Measurements from ENCODE around the gene POLRMT. TPM values are rescaled to one million over a fixed set of nuclear protein-coding genes. Genes with fewer than 3 reads are reported as not detected.
"Not testable (repeated sequence)": the region's sequence is repeated elsewhere in the genome, so short reads cannot be mapped to it uniquely, and the experiment has no call there.

The POLRMT gene
- polyA plus RNA-seq, 4 donors: 37.1 to 65.9 (median 53.1) TPM

DNA sequence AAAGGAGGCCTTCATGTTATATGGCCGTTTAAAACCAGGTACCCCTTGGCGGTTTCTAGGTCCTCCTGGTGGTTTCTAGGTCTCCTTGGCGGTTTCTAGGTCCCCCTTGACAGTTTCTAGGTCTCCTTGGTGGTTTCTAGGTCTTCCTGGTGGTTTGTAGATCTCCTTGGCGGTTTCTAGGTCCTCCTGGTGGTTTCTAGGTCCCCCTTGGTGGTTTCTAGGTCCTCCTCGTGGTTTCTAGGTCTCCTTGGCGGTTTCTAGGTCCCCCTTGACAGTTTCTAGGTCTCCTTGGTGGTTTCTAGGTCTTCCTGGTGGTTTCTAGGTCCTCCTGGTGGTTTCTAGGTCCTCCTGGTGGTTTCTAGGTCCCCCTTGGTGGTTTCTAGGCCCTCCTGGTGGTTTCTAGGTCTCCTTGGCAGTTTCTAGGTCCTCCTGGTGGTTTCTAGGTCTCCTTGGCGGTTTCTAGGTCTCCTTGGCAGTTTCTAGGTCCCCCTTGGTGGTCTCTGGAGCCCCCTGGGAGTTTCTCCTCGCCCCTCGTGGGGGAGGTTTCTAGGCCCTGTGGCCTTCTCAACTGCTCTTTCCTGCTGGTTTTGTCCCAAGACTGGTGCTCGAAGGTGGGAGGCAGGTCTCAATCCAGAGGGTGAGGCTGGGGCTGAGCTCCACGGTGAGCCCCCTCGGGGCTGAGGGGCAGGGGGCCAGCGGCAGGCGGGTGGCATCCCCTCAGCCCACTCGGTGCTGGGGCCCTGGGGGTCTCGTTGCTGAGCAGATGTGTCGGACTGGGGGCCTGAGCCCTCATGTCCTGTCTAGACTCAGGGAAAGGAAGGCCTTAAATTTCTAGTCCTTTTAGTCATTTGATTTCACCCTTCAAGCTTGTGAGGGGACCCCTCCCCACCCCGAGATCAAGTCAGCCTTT, 35.7 kb downstream of the POLRMT start:
- DNase-seq (ENCODE audit: low read depth in 4 of 4, low spot score in 3 of 4): no peak

DNA sequence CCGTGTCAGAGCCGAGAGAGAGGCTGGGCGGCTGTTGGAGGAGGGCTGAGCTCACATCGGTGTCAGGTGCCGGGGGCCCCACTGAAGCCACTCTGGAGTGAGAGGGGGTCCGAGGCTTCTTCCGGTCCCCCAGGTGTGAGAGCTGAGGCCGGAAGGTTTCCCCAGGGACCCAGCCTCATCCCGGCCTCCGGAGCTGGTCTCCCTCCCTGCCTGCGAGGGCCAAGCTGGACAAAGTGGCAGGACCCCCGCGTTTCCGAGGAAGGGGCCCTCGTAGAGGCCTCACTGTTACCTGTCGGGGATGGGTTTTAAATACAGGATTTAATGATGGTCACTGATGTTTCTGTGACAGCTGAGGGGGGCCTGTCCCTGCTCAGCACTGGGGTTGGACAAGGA, 37.1 kb downstream of the POLRMT start:
- DNase-seq (ENCODE audit: low read depth in 4 of 4, low spot score in 3 of 4): no peak

DNA sequence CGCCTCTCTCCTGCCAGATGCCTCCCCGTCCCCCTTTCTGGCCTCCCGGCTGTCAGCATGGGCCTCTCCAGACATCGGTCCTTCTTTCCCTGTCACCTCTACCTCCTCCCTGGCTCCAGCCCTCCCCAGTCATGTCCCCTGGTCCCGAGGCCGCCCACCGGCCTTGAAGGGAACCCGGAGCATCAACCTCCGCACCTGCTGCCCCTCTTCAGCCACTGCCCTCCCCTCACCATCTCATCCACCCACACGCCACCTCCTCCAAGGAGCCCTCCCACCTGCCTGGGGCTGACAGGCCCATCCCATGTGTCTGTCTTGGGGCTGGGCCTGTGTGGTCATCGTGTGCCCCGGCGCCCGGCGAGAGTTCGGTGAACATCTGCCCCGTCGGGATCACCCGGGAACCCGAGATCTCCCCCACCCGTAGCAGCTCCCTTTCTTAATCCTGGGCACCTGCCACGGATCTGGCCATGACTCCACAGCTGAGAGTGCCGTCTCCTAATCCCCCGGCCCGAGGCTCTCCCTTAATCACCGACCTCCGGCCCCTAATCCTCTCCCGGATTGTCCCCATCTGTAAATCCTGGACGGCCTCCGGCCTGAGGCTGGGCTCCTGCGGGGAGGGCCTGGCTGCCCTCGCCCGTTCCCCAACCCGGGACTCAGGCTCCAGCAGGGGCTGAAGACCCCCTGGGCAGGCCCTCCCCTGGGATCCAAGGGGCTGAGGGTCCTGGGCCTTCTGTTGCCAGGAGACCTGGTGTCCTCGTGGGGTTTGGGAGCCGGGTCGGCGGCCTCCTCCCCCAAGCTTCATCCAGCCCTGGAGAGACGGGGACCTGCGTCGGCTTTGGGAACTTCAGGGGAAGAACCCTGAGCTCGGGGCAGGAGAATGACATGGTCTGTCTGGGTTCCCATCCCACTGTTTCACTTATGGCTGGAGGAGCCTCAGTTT, 37.7 kb downstream of the POLRMT start:
- DNase-seq (ENCODE audit: low read depth in 4 of 4, low spot score in 3 of 4): no peak

DNA sequence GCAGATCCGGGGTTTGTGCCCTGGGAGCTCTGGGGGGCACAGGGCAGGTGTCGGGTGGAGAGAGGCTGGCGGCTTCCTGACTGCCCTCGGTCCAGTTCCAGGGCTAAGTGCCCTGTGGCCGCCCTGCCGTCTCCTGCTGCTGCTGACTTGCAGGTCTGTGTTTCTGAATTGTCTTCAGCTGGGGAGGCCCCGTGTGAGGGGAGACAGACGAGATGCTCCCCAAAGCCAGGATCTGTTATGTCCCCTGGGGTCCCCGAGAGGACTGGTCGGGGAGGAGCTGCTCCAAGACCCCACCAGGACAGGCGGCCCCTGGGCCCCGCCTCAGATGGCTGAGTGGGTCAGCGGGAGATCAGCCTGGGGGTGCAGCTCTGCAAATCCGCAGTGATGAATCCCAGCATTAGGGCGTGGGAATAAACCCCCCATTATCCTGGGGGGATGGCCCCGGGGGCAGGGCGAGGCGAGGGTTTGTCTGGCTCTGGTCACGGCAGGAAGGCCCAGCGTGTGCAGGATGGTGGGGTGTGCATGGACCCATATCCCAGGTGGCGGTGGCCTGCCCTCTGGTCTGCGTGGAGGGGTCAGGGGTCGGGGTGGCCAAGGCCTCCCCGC, 39.0 kb downstream of the POLRMT start:
- no peak for DNase-seq (ENCODE audit: low read depth in 4 of 4, low spot score in 3 of 4)

DNA sequence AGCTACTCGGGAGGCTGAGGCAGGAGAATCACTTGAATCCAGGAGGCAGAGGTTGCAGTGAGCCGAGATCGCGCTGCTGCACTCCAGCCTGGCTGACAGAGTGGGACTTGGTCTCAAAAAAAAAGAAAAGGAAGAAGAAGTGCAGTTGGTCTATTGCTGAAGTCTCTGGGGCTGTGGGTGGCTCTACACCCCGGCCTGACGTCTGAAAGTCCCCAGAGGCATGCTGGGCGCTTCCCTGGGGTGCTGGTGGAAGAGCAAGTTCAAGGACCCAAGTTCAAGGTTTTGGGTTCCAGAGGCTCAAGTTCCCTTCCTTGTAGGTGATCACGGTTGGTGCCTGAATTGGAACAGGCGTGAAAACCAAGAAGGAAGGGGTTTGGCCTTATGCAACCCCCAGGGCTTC, 39.8 kb downstream of the POLRMT start:
- DNase-seq (ENCODE audit: low read depth in 4 of 4, low spot score in 3 of 4): no peak

DNA sequence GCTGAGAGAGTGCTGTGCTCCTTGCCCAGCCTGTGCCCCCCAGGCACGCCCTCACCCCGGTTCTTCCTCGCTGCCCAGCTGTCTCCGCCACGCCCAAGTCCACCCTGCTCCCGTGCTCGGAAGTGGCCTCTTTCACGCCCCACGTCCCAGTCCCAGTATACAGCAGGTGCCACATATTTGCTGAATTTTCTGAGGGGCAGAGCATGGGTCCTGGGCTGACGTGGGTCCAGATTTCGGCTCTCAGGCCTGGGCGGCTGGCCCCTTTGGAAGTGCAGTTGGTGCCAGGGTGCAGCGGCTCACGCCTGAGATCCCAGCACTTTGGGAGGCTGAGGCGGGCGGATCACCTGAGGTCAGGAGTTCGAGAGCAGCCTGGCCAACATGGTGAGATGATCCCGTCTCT, 40.3 kb downstream of the POLRMT start:
- no peak for DNase-seq (ENCODE audit: low read depth in 4 of 4, low spot score in 3 of 4)

DNA sequence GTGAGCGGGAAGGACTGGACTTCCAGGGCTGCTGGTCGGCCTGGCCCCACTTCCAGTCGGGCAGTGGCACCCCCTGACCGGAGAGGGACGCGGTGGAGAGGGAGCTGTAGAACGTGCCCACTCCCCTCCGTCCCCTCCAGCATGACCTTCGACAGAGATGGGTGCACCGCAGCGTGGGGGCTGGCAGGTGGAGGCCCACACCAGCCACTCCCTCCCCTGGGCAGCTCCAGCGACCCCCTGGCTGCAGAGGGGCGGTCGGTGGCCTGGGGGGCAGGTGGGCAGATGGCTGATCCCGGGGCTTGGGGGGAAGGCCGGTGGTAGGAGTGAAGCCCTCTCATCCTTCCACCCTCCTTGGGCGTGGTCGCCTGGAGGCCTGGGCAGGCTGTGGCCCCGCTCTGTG, 41.2 kb downstream of the POLRMT start:
- no peak for DNase-seq (ENCODE audit: low read depth in 4 of 4, low spot score in 3 of 4)

DNA sequence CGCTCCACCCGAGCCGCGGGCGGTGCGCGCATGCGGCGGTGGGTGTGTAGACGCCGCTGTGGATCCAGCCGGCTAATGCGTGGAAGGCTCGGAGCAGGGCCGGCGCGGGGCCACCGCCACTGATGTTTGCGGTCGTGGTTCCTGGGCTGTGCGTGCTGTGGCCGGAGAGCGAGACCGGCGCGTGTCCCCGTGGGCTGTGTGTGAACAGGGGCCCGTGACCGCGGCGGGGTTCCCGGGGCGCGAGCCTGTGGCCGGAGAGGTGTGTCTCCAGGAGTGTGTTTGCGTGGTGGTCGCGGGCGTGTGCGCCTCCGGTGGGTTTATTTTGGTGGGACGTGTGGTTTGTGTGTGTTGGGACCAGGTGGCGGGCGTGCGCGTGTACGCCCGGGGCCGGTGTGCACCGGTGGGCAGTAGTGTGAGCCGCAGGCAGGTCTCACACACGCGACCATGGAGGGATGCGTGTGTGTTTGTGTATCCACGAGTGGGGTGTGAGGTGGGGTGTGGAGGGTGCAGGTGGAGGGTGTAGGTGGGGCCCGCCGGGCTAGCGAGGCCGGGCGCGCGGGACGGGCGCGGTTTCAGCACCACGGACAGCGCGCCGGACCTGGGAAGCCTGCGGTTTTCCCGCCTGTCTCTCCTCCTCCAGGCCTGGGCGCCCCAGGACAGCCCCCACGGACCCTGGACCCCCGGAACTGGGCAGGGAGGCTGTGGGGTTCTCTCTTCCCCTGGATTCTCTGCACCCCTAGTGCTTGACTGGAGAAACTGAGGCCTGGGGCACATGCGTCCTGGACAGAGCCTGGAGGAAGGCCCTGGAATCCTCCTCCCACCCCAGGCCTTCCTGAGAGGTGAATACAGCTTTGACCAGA, 42.0 kb downstream of the POLRMT start:
- no peak for DNase-seq (ENCODE audit: low read depth in 4 of 4, low spot score in 3 of 4)

DNA sequence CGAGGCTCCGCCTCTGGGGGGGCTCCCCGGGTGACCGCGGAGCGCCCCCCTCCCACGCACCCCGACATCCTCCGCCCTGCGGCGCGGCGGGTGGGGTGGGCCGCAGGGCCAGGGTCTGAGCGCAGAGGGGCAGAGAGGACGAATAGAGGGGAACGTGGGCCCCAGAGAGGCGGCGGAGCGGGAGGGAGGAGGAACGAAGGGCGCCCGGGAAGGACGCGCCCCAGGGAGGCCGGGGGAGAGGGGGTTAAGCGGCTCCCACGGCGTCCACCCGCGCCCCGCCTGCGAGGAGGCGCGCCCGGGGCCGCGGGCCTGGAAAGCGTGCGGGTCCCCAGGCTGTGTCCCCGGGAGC, 42.6 kb downstream of the POLRMT start:
- no peak for DNase-seq (ENCODE audit: low read depth in 4 of 4, low spot score in 3 of 4)

DNA sequence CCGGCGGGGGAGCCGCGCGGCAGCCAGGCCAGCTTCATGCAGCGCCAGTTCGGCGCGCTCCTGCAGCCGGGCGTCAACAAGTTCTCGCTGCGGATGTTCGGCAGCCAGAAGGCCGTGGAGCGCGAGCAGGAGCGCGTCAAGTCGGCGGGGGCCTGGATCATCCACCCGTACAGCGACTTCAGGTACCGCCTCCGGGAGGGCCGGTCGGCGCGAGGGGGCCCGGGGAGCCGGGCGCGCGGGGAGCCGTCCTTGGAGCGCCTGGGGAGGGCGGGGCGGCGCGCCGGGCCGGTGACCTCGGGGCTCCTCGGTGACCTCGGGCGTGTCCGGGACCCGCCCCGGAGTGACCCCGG, 43.0 kb downstream of the POLRMT start:
- DNase-seq (ENCODE audit: low read depth in 4 of 4, low spot score in 3 of 4): no peak

DNA sequence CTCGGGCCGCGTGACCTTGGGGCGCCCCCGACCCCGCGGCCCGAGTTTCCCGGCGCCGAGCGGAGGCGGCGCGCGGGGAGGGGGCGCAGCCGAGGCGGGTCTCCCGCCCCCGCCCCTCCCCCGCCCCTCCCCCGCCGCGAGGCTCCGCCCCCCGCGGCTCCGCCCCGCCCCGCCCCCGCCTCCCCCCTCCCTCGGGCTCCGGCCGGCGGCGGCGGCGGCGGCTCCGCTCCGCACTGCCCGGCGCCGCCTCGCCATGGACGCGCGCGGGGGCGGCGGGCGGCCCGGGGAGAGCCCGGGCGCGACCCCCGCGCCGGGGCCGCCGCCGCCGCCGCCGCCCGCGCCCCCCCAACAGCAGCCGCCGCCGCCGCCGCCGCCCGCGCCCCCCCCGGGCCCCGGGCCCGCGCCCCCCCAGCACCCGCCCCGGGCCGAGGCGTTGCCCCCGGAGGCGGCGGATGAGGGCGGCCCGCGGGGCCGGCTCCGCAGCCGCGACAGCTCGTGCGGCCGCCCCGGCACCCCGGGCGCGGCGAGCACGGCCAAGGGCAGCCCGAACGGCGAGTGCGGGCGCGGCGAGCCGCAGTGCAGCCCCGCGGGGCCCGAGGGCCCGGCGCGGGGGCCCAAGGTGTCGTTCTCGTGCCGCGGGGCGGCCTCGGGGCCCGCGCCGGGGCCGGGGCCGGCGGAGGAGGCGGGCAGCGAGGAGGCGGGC, 43.5 kb downstream of the POLRMT start, which contains the start of gene HCN2:
Gene HCN2, plus strand, starts transcription at position 189 of the 703 bp plus-strand sequence. Its CDS starts 65 bp downstream, at position 254.
- DNase-seq (ENCODE audit: low read depth in 4 of 4, low spot score in 3 of 4): no peak

DNA sequence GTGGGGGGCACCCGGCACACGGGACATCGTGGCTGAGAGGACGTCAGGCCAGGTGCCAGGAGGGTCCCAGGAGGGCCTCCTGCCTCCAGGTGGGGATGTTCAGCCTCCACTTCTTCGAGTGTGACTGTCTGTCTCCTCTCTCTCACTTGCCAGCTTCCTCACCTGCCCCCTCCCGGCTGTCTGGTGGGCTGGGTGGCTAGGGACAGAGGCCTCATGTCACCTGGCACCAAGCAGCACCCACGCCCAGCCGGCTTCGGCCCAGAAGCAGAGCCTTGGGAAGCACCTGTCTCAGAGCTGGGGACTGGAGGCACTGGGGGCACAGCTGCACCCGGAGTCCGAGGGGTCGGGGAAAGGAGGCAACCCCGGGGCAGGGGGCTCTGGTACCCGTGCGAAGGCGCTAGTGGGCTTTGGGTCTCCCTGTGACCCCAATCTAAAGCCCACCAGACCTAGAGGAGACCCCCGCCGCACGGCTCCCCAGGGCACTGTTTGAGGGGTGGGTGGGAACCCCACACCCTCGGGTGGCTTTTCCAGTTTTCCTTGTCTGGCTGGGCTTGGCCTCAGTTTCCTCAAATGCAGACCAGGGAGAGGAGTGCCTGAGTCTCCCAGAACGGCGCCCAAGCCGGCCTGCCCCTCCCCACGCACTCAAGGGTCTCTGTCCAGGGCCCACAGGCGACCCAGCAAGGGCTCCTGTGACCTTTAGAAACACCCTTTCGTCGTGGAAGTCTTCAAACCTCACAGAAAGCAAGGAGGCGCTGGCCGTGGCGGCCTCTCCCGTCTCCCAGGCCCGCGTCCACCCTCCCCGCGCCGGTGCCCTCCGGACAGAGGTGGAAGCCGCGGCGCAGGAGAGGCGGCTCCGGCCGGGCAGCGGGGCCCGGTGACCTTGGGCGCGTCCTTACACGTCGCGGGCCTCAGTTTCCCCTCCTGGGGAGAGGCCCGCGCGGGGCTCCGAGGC, 44.3 kb downstream of the POLRMT start:
- DNase-seq (ENCODE audit: low read depth in 4 of 4, low spot score in 3 of 4): no peak

DNA sequence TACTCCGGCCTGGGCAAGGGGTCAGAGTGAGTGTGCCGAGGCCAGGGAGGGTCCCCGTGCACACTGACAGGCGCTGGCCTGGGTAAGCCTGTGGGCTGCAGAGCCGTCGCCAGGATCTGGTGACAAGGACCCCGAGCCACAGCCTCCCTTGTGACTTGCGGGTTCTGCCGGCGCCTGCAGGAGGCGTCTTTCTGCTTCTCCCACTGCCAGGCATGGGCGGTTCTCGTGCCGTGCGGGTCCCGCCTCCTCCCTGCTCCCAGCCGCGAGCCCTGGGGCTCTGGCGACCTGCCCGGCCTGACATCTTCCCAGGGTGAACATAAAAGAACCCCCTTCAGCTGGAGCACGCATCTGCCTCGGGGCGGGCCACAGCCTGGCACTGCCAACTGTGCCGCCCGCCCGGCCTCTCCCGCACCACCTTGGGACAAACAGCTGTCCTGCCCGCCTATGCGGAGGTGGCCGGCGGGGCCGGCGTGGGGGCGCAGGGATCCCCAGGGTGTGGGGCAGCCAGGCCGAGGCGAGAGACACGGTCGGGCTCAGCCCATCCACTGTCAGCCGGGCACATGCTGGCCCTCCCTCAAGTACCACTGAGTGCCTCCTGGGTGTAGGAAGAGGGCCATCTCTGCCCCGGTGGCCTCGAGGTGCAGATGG, 45.1 kb downstream of the POLRMT start:
- no peak for DNase-seq (ENCODE audit: low read depth in 4 of 4, low spot score in 3 of 4)

DNA sequence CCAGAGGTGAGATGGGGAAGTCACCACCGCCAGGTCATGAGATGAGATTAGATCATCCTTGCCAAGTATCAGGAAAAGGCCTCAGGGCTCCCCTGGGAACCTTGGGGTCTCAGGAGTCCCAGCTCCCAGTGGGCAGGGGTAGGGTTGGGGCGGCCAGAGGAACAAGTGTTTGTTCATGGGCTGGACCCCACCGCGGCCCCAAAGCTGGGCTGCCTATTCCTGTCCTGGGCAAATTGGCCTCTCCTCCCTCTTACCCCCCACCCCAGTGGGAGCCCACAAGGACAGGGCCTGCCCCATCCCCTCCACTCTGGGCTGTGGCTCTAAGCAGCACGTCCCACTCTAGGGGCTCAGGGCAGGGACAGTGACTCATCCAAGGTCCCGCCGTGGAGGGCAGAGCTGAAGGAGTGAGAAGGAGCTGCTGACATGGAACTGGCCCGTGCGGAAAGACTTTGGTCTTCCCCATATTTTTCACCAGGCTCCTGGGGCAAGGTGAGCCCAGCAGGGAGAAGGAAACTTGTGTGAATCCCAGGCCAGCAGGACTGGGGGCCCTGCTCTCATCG, 47.7 kb downstream of the POLRMT start:
- no peak for DNase-seq (ENCODE audit: low read depth in 4 of 4, low spot score in 3 of 4)

DNA sequence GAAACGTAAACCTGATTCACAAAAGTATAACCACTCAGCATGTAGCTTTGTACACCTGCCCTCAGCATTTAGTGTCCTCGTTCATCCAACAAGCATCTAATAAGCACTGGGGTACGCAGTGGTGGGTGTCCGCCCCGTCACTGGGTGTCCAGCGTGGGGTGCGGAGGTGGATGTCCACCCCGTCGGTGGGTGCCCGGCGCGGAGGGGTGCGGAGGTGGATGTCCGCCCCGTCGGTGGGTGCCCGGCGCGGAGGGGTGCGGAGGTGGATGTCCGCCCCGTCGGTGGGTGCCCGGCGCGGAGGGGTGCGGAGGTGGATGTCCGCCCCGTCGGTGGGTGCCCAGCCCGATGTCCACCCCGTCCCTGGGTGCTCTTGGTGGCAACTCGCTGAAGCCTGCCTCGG, 48.2 kb downstream of the POLRMT start:
- DNase-seq (ENCODE audit: low read depth in 4 of 4, low spot score in 3 of 4): not testable (repeated sequence)

DNA sequence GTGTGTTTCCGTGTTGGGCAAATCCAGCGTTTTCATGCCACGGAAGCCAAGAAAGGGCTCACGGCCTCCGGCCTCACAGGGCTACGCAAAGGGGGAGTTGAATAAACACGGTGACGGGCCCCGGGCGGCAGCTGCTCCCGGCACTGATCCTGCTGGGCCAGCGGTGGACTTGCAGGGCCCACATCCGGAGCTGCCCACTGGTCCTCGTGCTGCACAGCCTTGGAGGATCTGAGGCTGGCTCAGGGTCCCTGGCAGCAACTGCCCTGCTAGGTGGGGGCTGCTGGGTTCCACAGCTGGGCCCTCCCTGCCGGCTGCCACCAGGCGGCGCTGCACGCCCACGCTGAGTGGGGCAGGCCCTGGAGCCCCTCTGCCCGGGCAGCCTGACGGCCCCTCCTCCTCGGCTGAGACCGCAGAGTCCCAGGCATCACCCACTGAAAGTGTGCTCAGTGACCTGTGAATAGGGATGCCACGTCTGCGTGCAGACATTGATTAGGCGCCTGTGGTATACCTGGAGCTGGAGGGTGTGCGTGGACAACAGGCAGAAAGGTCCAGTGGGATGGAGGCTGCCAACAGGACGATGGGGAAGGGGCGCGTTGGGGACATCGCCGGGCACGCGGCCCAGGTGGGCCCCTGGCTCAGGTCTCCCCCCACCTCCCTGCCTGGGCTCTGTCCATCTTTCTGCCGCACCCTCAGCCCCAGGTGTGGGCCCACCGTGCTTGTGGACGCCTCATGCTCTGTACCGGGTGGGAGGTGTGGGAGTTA, 48.9 kb downstream of the POLRMT start:
- no peak for DNase-seq (ENCODE audit: low read depth in 4 of 4, low spot score in 3 of 4)

DNA sequence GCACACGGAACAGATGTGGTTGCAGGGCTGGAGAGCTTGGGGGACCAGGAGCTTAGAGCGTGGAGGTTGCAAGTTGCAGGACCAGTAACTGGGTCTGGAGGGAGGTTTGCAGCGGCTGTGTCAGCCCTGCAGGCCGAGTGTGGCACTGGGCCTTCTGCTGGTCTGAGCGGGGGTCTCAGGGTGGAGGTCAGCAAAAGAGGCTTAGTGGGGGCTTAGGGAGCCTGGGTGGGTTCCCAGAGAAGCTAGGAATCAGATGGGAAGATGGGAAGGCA, 49.4 kb downstream of the POLRMT start:
- no peak for DNase-seq (ENCODE audit: low read depth in 4 of 4, low spot score in 3 of 4)
